ENCODE measurements around the gene FCMR. TPM values are rescaled to one million over a fixed set of nuclear protein-coding genes. Genes with fewer than 3 reads are reported as not detected.

FCMR gene
- total and polyA plus RNA-seq, 2 experiments from 2014 or later = 0.84 TPM; not detected in 1

GRCh38 chr1:206912445-206913095 lies 9.2 kb downstream of the FCMR start:
- H3K36me3 Mint-ChIP-seq (ENCODE audit: low read depth) = no peaks in the 10 kb centered on the region
- DNase-seq (ENCODE audit: low spot score) (peak; percentile 82), ATAC-seq (peak; percentile 8; the same call in 2 of the 3 replicates)
- peaks cover 12% of the 10 kb centered on the region; the same call in 2 of the 3 replicates for H3K4me1 Mint-ChIP-seq
- no peak overlapping the region for H3K27ac ChIP-seq (ENCODE audit: low read depth)
- H3K36me3 ChIP-seq (ENCODE audit: insufficient read depth) = no peaks in the 10 kb centered on the region
- no peak overlapping the region for H3K4me3 ChIP-seq
- H2AFZ ChIP-seq = peak overlapping the region; percentile 35; the same call in 1 of the 2 replicates
- H3K27me3 ChIP-seq (ENCODE audit: insufficient read depth) = peaks cover 30% of the 10 kb centered on the region
- peaks cover 19% of the 10 kb centered on the region for H3K27me3 Mint-ChIP-seq (ENCODE audit: insufficient read depth, low read depth, poor library complexity)
- H3K9me2 ChIP-seq (ENCODE audit: insufficient read depth) = 0 out of 2 replicates have a peak, but pooled peaks cover 4% of the 10 kb centered on the region
- H3K4me2 ChIP-seq = no peak overlapping the region
- H3K27ac Mint-ChIP-seq = no peak overlapping the region
- peaks cover 4% of the 10 kb centered on the region for H3K4me1 ChIP-seq (ENCODE audit: insufficient read depth)
- H3F3A ChIP-seq (replicated peaks; ENCODE audit: low read depth) = peaks cover 6% of the 10 kb centered on the region; the same call in 1 of the 2 replicates
- H3K9me3 Mint-ChIP-seq = no peaks in the 10 kb centered on the region
- H3K4me3 Mint-ChIP-seq = no peak overlapping the region
- H3K79me2 ChIP-seq (replicated peaks; ENCODE audit: insufficient read depth) = no peaks in the 10 kb centered on the region
- H4K20me1 ChIP-seq (replicated peaks; ENCODE audit: insufficient read depth) = no peaks in the 10 kb centered on the region
- peak; percentile 75 to 89 for TF ChIP-seq CTCF (conservative IDR thresholded peaks at IDR 0.05; ENCODE audit: low read depth in 2 of 2)
- no peak for TF ChIP-seq STAT1 (IDR thresholded peaks at IDR 0.05; ENCODE audit: unreplicated experiment)

- no peak overlapping the region for H3K4me3 ChIP-seq
- no peak overlapping the region for H3K27ac ChIP-seq (ENCODE audit: low read depth)
- no peaks in the 10 kb centered on the region for H3K36me3 ChIP-seq (ENCODE audit: insufficient read depth)
- no peak overlapping the region for H3K4me2 ChIP-seq
- ATAC-seq = no peak
- no peaks in the 10 kb centered on the region for H3K9me3 Mint-ChIP-seq
- H3F3A ChIP-seq (replicated peaks; ENCODE audit: low read depth) = peaks cover 6% of the 10 kb centered on the region; the same call in 1 of the 2 replicates
- H2AFZ ChIP-seq = no peak overlapping the region
- H4K20me1 ChIP-seq (replicated peaks; ENCODE audit: insufficient read depth) = no peaks in the 10 kb centered on the region
- DNase-seq (ENCODE audit: low spot score) = peak; percentile 58
- H3K27ac Mint-ChIP-seq = no peak overlapping the region
- H3K79me2 ChIP-seq (replicated peaks; ENCODE audit: insufficient read depth) = no peaks in the 10 kb centered on the region
- H3K36me3 Mint-ChIP-seq (ENCODE audit: low read depth) = no peaks in the 10 kb centered on the region
- TF ChIP-seq NANOG (IDR thresholded peaks at IDR 0.05; ENCODE audit: borderline replicate concordance) (no peak), POLR2AphosphoS5 (IDR thresholded peaks at IDR 0.05; ENCODE audit: low read depth) (no peak), CTCF (conservative IDR thresholded peaks at IDR 0.05; ENCODE audit: low read depth in 2 of 2) (peak; percentile 65 to 82), ZNF114 (CRISPR knock-in tag; IDR thresholded peaks at IDR 0.05) (no peak), EZH2 (IDR thresholded peaks at IDR 0.05; ENCODE audit: low read depth, unreplicated experiment) (no peak), EZH2phosphoT487 (IDR thresholded peaks at IDR 0.05; ENCODE audit: unreplicated experiment) (no peak)
- peaks cover 26% of the 10 kb centered on the region for H3K27me3 Mint-ChIP-seq (ENCODE audit: insufficient read depth, low read depth, poor library complexity)
- peaks cover 4% of the 10 kb centered on the region for H3K4me1 ChIP-seq (ENCODE audit: insufficient read depth)
- H3K27me3 ChIP-seq (ENCODE audit: insufficient read depth) = peaks cover 33% of the 10 kb centered on the region
- no peak overlapping the region for H3K4me3 Mint-ChIP-seq
- H3K4me1 Mint-ChIP-seq = peaks cover 19% of the 10 kb centered on the region
- H3K9me2 ChIP-seq (ENCODE audit: insufficient read depth) = 0 out of 2 replicates have a peak, but pooled peaks cover 4% of the 10 kb centered on the region
These were observed 10.6 kb downstream of the FCMR start for GRCh38 chr1:206911064-206911663.
